SH-SY5Y (cell line): ENCODE results near the gene FLRT1.

Experiments
- GATA2 ChIP-seq: IDR thresholded peaks from 2 replicates; pipeline ENCODE4 v1.6.1; 2011; ENCODE audit warnings: mild to moderate bottlenecking, low read depth, low read length
- GATA3 ChIP-seq: IDR thresholded peaks from 2 replicates; pipeline ENCODE4 v1.6.1; 2011; ENCODE audit warnings: low read depth, mild to moderate bottlenecking, low read length, moderate library complexity

- TF ChIP-seq GATA2 (no peak), GATA3 (no peak)
These were observed 48.6 kb downstream of the FLRT1 start for GRCh38 chr11:64084146-64084950.
